ENCODE results near the gene SRPRA.

The SRPRA gene

DNA sequence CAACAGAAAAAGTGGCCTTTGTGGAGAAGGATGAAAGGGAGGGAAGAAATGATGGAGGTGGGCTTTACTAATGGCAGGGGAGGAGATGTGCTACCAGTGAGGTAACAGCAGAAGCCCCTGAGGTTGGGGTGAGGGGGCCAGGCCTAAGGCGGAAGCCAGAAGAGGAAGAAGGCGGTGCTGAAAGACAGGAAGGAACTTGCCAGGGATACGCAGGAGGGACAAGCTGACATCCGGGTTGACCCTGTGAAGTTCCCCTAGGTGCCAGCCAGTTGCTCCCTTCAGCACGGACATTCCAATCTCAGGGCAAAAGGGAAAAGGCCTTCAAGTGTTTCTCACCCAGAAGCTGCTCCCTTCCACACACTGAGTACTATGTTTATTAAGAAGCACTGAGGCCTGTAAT is 11.9 kb upstream of the SRPRA start:
- TF ChIP-seq ELF4 (IDR thresholded peaks at IDR 0.05) (no peak), FOXK2 (IDR thresholded peaks at IDR 0.05) (no peak), PKNOX1 (IDR thresholded peaks at IDR 0.05) (no peak), SUZ12 (IDR thresholded peaks at IDR 0.05) (no peak), BHLHE40 (IDR thresholded peaks at IDR 0.05; ENCODE audit: borderline replicate concordance) (no peak), L3MBTL2 (conservative IDR thresholded peaks at IDR 0.05) (no peak), SP1 (IDR thresholded peaks at IDR 0.05) (no peak), LEF1 (IDR thresholded peaks at IDR 0.05; ENCODE audit: borderline replicate concordance) (no peak), HDGF (IDR thresholded peaks at IDR 0.05; ENCODE audit: borderline replicate concordance) (no peak), ZNF384 (IDR thresholded peaks at IDR 0.05) (no peak), NFRKB (IDR thresholded peaks at IDR 0.05) (no peak)
- no peak for DNase-seq (ENCODE audit: extremely low spot score)
- POLR2A ChIA-PET, result interaction anchor here (1.2 to 2.9 kb wide), 2 partner anchors 9 to 11 kb away, joined by 6 to 27 read pairs; partner anchors contain the start of genes FOXRED1 and SRPRA
- CTCF ChIA-PET, result interaction anchor here (0.6 kb wide), 1 partner anchor 61 kb away, joined by 3 read pairs; no protein-coding TSS in a partner anchor

GRCh38 chr11:126279191-126279590 is 10.5 kb upstream of the SRPRA start:
- ChIA-PET CTCF (no interaction called here), POLR2A (no interaction called here)
- TF ChIP-seq ELF4 (IDR thresholded peaks at IDR 0.05), result no peak
- TF ChIP-seq LEF1 (IDR thresholded peaks at IDR 0.05; ENCODE audit: borderline replicate concordance), result no peak
- no peak for TF ChIP-seq ZNF384 (IDR thresholded peaks at IDR 0.05)
- no peak for TF ChIP-seq FOXA1 (IDR thresholded peaks at IDR 0.05)
- TF ChIP-seq SUZ12 (IDR thresholded peaks at IDR 0.05), result no peak
- no peak for TF ChIP-seq ARNT (IDR thresholded peaks at IDR 0.05)
- no peak for TF ChIP-seq HDGF (IDR thresholded peaks at IDR 0.05; ENCODE audit: borderline replicate concordance)
- no peak for TF ChIP-seq BHLHE40 (IDR thresholded peaks at IDR 0.05; ENCODE audit: borderline replicate concordance)
- TF ChIP-seq NFRKB (IDR thresholded peaks at IDR 0.05), result no peak
- TF ChIP-seq CTBP1 (IDR thresholded peaks at IDR 0.05; ENCODE audit: borderline replicate concordance), result no peak
- DNase-seq (ENCODE audit: extremely low spot score), result no peak

DNA sequence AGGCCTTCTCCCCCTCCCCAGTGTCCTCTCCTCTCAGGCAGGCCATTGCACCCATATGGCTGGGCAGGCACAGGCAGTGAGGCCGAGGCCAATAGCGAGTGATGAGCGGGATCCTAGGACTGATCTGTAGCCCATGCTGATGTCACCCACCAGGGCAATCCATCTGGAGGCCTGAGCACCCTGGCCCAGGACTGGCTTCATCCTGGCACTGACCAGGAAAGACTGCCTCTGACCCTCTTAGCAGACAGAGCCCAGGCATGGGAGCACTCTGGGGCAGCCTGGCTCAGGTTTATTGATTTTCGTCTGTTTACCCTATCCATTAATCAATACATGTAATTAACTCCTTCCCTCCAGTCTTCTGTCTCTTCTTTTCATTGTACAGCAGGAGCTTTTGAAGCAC is 9.1 kb upstream of the SRPRA start:
- ChIA-PET CTCF (no interaction called here), POLR2A (no interaction called here)
- no peak for TF ChIP-seq SUZ12 (IDR thresholded peaks at IDR 0.05)
- TF ChIP-seq FOXK2 (IDR thresholded peaks at IDR 0.05), result no peak
- no peak for TF ChIP-seq L3MBTL2 (conservative IDR thresholded peaks at IDR 0.05)
- TF ChIP-seq CTBP1 (IDR thresholded peaks at IDR 0.05; ENCODE audit: borderline replicate concordance), result no peak
- TF ChIP-seq TARDBP (IDR thresholded peaks at IDR 0.05), result no peak
- no peak for TF ChIP-seq PKNOX1 (IDR thresholded peaks at IDR 0.05)
- TF ChIP-seq NFRKB (IDR thresholded peaks at IDR 0.05), result no peak
- TF ChIP-seq SP1 (IDR thresholded peaks at IDR 0.05), result no peak
- TF ChIP-seq BHLHE40 (IDR thresholded peaks at IDR 0.05; ENCODE audit: borderline replicate concordance), result no peak
- no peak for TF ChIP-seq ARNT (IDR thresholded peaks at IDR 0.05)
- no peak for TF ChIP-seq HDGF (IDR thresholded peaks at IDR 0.05; ENCODE audit: borderline replicate concordance)
- no peak for TF ChIP-seq ELF4 (IDR thresholded peaks at IDR 0.05)
- TF ChIP-seq FOXM1 (IDR thresholded peaks at IDR 0.05; ENCODE audit: borderline replicate concordance), result no peak
- no peak for TF ChIP-seq FOXA1 (IDR thresholded peaks at IDR 0.05)
- no peak for TF ChIP-seq ZNF384 (IDR thresholded peaks at IDR 0.05)
- no peak for TF ChIP-seq LEF1 (IDR thresholded peaks at IDR 0.05; ENCODE audit: borderline replicate concordance)
- DNase-seq (ENCODE audit: extremely low spot score), result no peak

GRCh38 chr11:126277322-126277721 is 8.6 kb upstream of the SRPRA start:
- POLR2A ChIA-PET, result no interaction called here
- TF ChIP-seq FOXK2 (IDR thresholded peaks at IDR 0.05) (no peak), NFRKB (IDR thresholded peaks at IDR 0.05) (no peak), ELF4 (IDR thresholded peaks at IDR 0.05) (no peak), ARNT (IDR thresholded peaks at IDR 0.05) (no peak), ZNF384 (IDR thresholded peaks at IDR 0.05) (no peak), FOXA1 (IDR thresholded peaks at IDR 0.05) (no peak), TARDBP (IDR thresholded peaks at IDR 0.05) (no peak), SP1 (IDR thresholded peaks at IDR 0.05) (no peak), LEF1 (IDR thresholded peaks at IDR 0.05; ENCODE audit: borderline replicate concordance) (no peak), BHLHE40 (IDR thresholded peaks at IDR 0.05; ENCODE audit: borderline replicate concordance) (no peak), PKNOX1 (IDR thresholded peaks at IDR 0.05) (no peak), HDGF (IDR thresholded peaks at IDR 0.05; ENCODE audit: borderline replicate concordance) (no peak), SUZ12 (IDR thresholded peaks at IDR 0.05) (no peak), L3MBTL2 (conservative IDR thresholded peaks at IDR 0.05) (no peak)
- no peak for DNase-seq (ENCODE audit: extremely low spot score)
- CTCF ChIA-PET, result no interaction called here

DNA sequence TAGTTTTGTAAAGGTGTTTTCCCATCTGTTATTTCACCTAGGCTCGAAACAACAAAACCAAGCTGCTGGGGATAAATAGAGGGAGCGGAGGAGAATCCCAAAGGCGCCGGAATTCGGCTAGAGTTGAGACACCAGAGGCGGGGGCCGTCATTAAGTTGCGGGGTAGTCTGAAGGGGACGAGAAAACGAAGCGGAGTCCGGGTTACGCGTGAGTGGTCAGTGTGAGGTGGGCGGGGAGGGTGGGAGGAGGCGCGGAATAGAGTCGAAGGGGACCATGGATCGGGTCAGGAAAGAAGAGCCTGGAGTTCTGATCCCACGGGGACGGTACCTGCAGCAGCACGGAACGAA is 361 bp downstream of the SRPRA start:
- peak; percentile 56 for DNase-seq (ENCODE audit: extremely low spot score)
- ChIA-PET CTCF (no interaction called here), POLR2A (interaction anchor here (0.6 to 2.6 kb wide), 15 partner anchors 10 to 365 kb away, joined by 3 to 27 read pairs (median 4); partner anchors contain the start of genes DCPS, FAM118B, PUS3 and RPUSD4)
- TF ChIP-seq FOXA1 (IDR thresholded peaks at IDR 0.05) (no peak), FOXM1 (IDR thresholded peaks at IDR 0.05; ENCODE audit: borderline replicate concordance) (no peak)

DNA sequence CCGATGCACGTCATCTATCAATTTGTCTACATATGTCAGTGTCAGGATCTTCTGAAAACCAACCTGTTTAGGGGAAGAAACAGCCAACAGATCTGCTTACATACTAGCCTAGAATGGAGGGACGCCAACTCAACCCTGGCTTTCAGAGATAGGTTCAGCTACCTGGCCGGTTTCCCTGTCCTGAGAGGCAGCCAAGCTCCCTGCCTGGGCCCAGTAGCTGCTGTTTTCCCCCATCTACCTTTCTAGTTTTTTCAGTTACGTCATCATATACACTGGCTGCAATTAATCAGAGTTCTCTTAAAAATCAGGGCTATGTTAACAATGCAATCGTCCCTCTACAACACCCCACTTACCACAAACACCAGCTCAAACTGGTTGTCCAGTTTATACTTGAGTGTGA is 1.0 kb downstream of the SRPRA start:
- POLR2A ChIA-PET, result interaction anchor here (1.9 kb wide), 1 partner anchor 12 kb away, joined by 8 read pairs; no protein-coding TSS in a partner anchor
- no peak for TF ChIP-seq LEF1 (IDR thresholded peaks at IDR 0.05; ENCODE audit: borderline replicate concordance)
- TF ChIP-seq SP1 (IDR thresholded peaks at IDR 0.05), result no peak
- TF ChIP-seq FOXM1 (IDR thresholded peaks at IDR 0.05; ENCODE audit: borderline replicate concordance), result no peak
- TF ChIP-seq ARNT (IDR thresholded peaks at IDR 0.05), result no peak
- TF ChIP-seq ZNF384 (IDR thresholded peaks at IDR 0.05), result no peak
- TF ChIP-seq HDGF (IDR thresholded peaks at IDR 0.05; ENCODE audit: borderline replicate concordance), result no peak
- no peak for DNase-seq (ENCODE audit: extremely low spot score)
- CTCF ChIA-PET, result no interaction called here

All from HEK293T (cell line).